Caco-2 (cell line): Measurements from ENCODE around the gene RGS6. TPM values are rescaled to one million over a fixed set of nuclear protein-coding genes. Genes with fewer than 3 reads are reported as not detected.

Experiments
- BruUV-seq: library from RNA; stranded (reverse); fragments of 400-500 nt; replicated peaks from 2 replicates; lab custom pipeline; 2021; lab: Mats Ljungman, UMichigan
- CTCF ChIA-PET: fragments of 300-600 bp; sonication (Branson Sonifier 250); formaldehyde crosslinking; loops from one replicate; lab custom pipeline; 2022; ENCODE audit warnings: antibody characterized with exemption; lab: Charles Lee
- POLR2A ChIA-PET: fragments of 300-600 bp; sonication (Branson Sonifier 250); formaldehyde crosslinking; loops from one replicate; lab custom pipeline; 2022; ENCODE audit warnings: antibody characterized with exemption; lab: Charles Lee
- DNase-seq, 2 experiments: peaks; one replicate each; pipeline versions ENCODE4 v3.0.0 to v3.0.0-alpha.2; 2020 to 2022
- H3K27me3 ChIP-seq: replicated peaks from 2 replicates; pipeline ENCODE4 v1.6.0; 2011; ENCODE audit warnings: low read length; ENCODE audit not compliant: control insufficient read depth, insufficient read depth
- H3K36me3 ChIP-seq: 2 replicates; pipeline ENCODE4 v1.5.1; 2011; ENCODE audit warnings: low read length; ENCODE audit not compliant: control insufficient read depth, insufficient read depth
- H3K4me1 ChIP-seq: fragments of 250-450 bp; sonication (Bioruptor Pico); 2 replicates; pipeline ENCODE4 v1.5.1; 2020; ENCODE audit warnings: mild to moderate bottlenecking
- H3K4me3 ChIP-seq: 2 replicates; pipeline ENCODE4 v1.5.1; 2011; ENCODE audit warnings: low read depth, mild to moderate bottlenecking, control low read depth, low read length
- H3K9me3 ChIP-seq: fragments of 250-450 bp; sonication (Bioruptor Pico); 2 replicates; pipeline ENCODE4 v1.5.1; 2020; ENCODE audit warnings: mild to moderate bottlenecking, moderate library complexity
- H3K27ac Mint-ChIP-seq: one replicate; pipeline ENCODE4 v1.8.0; 2022; ENCODE audit warnings: mixed read lengths; ENCODE audit not compliant: unreplicated experiment
- H3K27me3 Mint-ChIP-seq: one replicate; pipeline ENCODE4 v1.8.0; 2022; ENCODE audit warnings: mixed read lengths; ENCODE audit not compliant: insufficient read depth, unreplicated experiment
- H3K36me3 Mint-ChIP-seq: one replicate; pipeline ENCODE4 v1.8.0; 2022; ENCODE audit warnings: mild to moderate bottlenecking, mixed read lengths; ENCODE audit not compliant: insufficient read depth, unreplicated experiment
- H3K4me1 Mint-ChIP-seq: one replicate; pipeline ENCODE4 v1.8.0; 2022; ENCODE audit warnings: low read depth, mixed read lengths; ENCODE audit not compliant: unreplicated experiment
- H3K4me3 Mint-ChIP-seq: one replicate; pipeline ENCODE4 v1.8.0; 2022; ENCODE audit warnings: mild to moderate bottlenecking, moderate library complexity, mixed read lengths; ENCODE audit not compliant: unreplicated experiment
- H3K9me3 Mint-ChIP-seq: one replicate; pipeline ENCODE4 v1.8.0; 2022; ENCODE audit warnings: mixed read lengths; ENCODE audit not compliant: unreplicated experiment
- CTCF ChIP-seq, 2 experiments: fragments of 200-600 bp in 1 of 2; IDR thresholded peaks; 1 replicate in 1 of 2; 2 replicates in 1 of 2; pipeline versions ENCODE4 v1.5.1 to v1.8.0; 2011 to 2022; ENCODE audit warnings: antibody characterized with exemption in 1 of 2, control low read depth in 1 of 2, inconsistent platforms in 1 of 2, low read depth in 1 of 2, low read length in 1 of 2, mild to moderate bottlenecking in 1 of 2, moderate library complexity in 1 of 2; ENCODE audit not compliant: insufficient read depth in 1 of 2, severe bottlenecking in 1 of 2, unreplicated experiment in 1 of 2
- intact Hi-C: fragments of 100-400 bp; cut with micrococcal nuclease; formaldehyde crosslinking; loops from one replicate; pipeline ENCODE4 v1.10.0; 2022; ENCODE audit not compliant: unreplicated experiment
- total RNA-seq: library from RNA; stranded (reverse); gene quantifications from 2 replicates; pipeline ENCODE4 v1.2.3, GENCODE V29; 2022

Gene RGS6
- total RNA-seq, 1 experiment from 2014 or later, result not detected

GRCh38 chr14:72565917-72566316 is 633.7 kb downstream of the RGS6 start:
- ChIA-PET CTCF (no interaction called here), POLR2A (no interaction called here)
- Histone ChIP-seq H3K9me3 (no peaks in the 10 kb centered on the region), H3K36me3 (no peaks in the 10 kb centered on the region), H3K27me3 (no peaks in the 10 kb centered on the region; the same call in none of the 2 replicates), H3K4me3 (no peak overlapping the region), H3K4me1 (no peaks in the 10 kb centered on the region)
- intact Hi-C loops, result no loop called here
- Mint-ChIP-seq H3K27me3 (peaks cover 19% of the 10 kb centered on the region), H3K36me3 (no peaks in the 10 kb centered on the region), H3K4me1 (no peaks in the 10 kb centered on the region), H3K4me3 (no peak overlapping the region), H3K27ac (no peak overlapping the region), H3K9me3 (no peaks in the 10 kb centered on the region)
- no peak for TF ChIP-seq CTCF (IDR thresholded peaks at IDR 0.05; ENCODE audit: insufficient read depth in 1 of 2, low read depth in 1 of 2, low read length in 1 of 2, severe bottlenecking in 1 of 2, unreplicated experiment in 1 of 2)
- BruUV-seq, result no TSS peak
- DNase-seq, result no peak

- H3K9me3 Mint-ChIP-seq, result no peaks in the 10 kb centered on the region
- no peak overlapping the region for H3K4me3 ChIP-seq
- no peak overlapping the region for H3K4me3 Mint-ChIP-seq
- H3K27ac Mint-ChIP-seq, result no peak overlapping the region
- BruUV-seq, result no TSS peak
- H3K27me3 ChIP-seq, result no peaks in the 10 kb centered on the region; the same call in none of the 2 replicates
- no peaks in the 10 kb centered on the region for H3K36me3 ChIP-seq
- CTCF ChIA-PET, result no interaction called here
- H3K9me3 ChIP-seq, result 0 out of 2 replicates have a peak, but pooled peaks cover 4% of the 10 kb centered on the region
- H3K4me1 ChIP-seq, result no peaks in the 10 kb centered on the region
- H3K27me3 Mint-ChIP-seq, result peaks cover 12% of the 10 kb centered on the region
- POLR2A ChIA-PET, result no interaction called here
- H3K36me3 Mint-ChIP-seq, result no peaks in the 10 kb centered on the region
- no peaks in the 10 kb centered on the region for H3K4me1 Mint-ChIP-seq
- no peak for DNase-seq
- no peak for TF ChIP-seq CTCF (IDR thresholded peaks at IDR 0.05; ENCODE audit: insufficient read depth in 1 of 2, low read depth in 1 of 2, low read length in 1 of 2, severe bottlenecking in 1 of 2, unreplicated experiment in 1 of 2)
- intact Hi-C loops, result no loop called here
These were observed 635.0 kb downstream of the RGS6 start for GRCh38 chr14:72567226-72567625.

GRCh38 chr14:72568296-72568992 is 636.2 kb downstream of the RGS6 start:
- Histone ChIP-seq H3K36me3 (no peaks in the 10 kb centered on the region), H3K27me3 (no peaks in the 10 kb centered on the region; the same call in none of the 2 replicates), H3K4me3 (no peak overlapping the region), H3K9me3 (0 out of 2 replicates have a peak, but pooled peaks cover 4% of the 10 kb centered on the region), H3K4me1 (no peaks in the 10 kb centered on the region)
- peaks cover 10% of the 10 kb centered on the region for H3K27me3 Mint-ChIP-seq
- ChIA-PET CTCF (no interaction called here), POLR2A (no interaction called here)
- H3K4me1 Mint-ChIP-seq, result no peaks in the 10 kb centered on the region
- intact Hi-C loops, result no loop called here
- no peak for TF ChIP-seq CTCF (IDR thresholded peaks at IDR 0.05; ENCODE audit: insufficient read depth in 1 of 2, low read depth in 1 of 2, low read length in 1 of 2, severe bottlenecking in 1 of 2, unreplicated experiment in 1 of 2)
- no peak overlapping the region for H3K4me3 Mint-ChIP-seq
- H3K27ac Mint-ChIP-seq, result no peak overlapping the region
- no TSS peak for BruUV-seq
- H3K9me3 Mint-ChIP-seq, result no peaks in the 10 kb centered on the region
- no peaks in the 10 kb centered on the region for H3K36me3 Mint-ChIP-seq
- DNase-seq, result no peak
